Anterior cingulate cortex (tissue), 58 donors: ENCODE results near the gene CPE.
A peak's percentile ranks its signal among the peaks of the same experiment; 100 is the strongest.

Experiments
- DNase-seq, 58 donors: peaks; one replicate each; lab custom pipeline; 2025; lab: John Stamatoyannopoulos, UW

Gene CPE

GRCh38 chr4:165504184-165504583 lies 125.4 kb downstream of the CPE start:
- DNase-seq = no peak

DNA sequence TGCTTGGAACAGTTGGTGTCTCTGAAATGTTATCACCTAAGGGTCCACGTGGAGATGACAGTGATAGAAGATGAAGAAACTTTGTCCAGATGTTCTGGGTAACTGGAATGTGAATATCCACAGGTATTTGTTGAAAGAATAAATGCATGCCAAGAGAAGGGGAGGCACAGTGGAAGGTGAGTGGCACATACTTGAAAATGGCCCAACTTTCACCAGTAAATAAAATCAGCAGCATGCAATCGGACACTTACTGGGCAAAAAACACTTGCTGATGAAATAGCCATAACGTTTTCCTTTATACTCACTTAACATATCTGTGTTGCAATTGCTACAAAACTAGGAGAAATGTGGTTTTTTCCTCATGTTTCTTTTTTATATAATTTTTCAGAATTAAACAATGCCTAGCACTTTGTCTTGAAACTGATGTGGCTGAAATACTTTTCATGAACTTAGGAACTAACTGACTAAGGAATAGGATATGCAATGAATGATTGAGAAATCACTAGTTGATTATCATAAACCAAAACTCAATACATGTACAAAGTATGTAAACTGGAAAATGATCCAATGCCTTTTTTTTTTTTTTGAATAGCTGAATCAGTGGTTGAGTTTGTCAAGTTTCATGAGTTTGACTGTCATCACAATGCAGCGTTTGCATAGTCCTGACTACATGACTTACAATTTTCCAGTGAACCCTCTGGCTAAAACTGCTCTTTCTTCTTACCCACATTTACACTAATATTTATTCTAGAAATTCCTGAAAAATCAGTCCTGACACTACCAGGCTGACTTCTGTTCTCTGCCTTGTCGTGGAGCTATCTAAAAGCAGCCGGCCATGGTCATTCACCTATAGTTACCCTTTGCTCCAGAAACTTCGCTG lies 127.4 kb downstream of the CPE start:
- no peak for DNase-seq

GRCh38 chr4:165506849-165507248 lies 128.0 kb downstream of the CPE start:
- DNase-seq = no peak

- DNase-seq = no peak
These were observed 128.6 kb downstream of the CPE start for GRCh38 chr4:165507381-165507780.

DNA sequence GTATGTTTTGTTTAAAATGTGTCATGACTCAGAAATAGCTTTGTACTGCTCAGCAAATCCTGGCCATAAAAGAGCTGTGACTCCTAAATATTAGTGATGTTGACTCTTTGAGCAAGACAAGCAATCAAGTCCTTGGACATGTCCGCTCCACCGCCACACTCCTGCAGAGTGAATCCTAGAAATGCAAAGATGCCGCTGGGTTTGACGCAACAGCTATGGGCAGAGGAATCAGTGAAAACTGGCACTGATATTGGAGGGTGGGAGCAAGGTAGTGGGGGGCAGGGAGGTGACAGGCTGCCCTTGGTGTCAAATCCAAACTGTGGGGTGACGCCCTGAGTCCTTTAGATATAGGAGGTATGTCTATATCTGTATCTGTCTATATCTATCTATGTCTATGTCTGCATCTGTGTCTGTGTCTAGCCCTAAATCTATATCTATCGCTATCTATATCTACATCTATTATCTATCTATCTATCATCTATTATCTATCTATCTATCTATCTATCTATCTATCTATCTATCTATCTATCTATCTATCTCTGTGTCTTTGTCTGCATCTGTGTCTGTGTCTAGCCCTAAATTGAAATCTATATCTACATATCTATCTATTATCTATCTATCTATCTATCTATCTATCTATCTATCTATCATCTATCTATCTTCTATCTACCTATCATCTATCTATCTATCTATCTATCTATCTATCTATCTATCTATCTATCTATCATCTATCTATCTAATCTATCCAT lies 129.7 kb downstream of the CPE start:
- no peak for DNase-seq

GRCh38 chr4:165512424-165512823 lies 133.6 kb downstream of the CPE start:
- DNase-seq = no peak

DNA sequence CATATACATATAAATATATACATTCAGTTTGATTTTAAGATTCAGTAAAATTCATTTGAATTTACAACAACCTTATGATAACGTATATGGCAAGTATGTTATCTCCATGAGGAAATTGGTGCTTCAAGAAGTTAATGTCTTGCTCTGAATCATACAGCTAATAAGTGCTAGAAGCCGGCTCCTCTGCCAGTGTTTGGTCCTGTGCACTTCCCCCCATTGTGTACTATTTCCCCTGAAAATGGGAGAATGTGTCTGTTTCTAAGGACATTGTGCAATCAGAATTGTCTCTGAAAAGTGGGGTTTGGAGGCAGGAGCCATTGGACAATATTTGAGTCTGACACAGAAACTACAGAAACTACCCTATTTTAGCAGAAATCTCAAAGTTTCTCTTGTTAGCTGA lies 135.9 kb downstream of the CPE start:
- no peak for DNase-seq

DNA sequence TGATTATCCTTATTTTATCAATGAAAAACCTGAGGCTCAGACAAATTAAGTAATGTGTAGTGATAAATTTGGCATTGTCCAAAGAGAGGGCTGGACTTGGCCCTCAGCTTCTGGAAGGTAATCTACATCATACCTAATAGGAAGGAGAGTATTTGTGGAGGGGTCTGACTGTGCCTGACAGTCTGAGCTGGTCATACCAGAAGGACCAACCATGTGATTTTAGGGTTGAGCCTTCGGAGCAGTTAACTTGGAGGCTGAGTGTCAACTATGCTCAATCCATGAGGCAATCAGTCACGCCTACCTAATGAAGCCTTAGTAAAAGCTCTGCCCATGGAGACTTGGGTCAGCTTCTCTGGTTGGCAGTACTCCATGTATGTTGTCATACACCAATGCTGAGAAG lies 136.4 kb downstream of the CPE start:
- no peak for DNase-seq

DNA sequence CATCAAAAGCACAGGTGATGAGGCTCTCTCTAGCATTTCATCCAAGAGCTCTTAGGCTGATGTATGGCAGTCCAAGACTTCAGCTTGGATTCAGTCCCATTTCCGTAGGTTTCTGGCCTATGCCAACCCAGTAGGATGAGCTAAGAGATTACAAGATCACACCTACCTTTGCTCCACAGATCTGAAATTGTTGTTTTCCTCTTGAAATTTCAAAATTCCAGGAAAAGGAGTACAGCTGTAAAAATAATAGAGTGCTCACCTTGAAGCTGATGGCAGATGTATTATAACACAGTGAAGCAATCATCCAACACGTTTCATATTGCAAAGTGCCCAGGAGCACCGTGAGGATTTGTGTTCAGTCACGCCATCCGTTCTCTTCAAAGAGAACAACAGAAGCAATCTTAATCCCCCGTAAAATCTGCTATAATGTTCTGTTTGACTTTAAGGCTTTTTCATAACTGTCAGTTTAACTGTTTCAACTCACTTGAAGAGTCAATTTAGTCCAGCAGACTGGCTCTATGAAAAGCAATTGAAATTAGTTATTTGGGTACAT lies 137.5 kb downstream of the CPE start:
- DNase-seq = no peak

DNA sequence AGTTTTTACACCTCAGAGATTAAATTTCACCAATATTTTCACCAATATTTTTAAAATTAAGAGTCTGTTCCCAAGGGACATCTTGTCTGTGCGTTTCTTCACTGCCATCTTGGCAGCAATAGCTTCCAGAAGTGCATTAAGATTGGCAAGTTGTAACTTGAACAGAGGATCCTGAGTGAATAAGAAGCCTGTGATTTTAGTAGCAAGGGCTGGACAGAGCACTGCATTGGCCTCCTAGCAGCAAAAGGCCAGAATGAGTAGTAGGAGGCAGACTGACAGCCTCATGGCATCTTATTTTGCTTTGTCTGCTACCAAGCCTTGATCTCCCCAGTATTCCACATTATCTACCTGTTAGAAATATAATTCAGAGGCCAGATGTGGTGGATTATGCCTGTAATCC lies 138.4 kb downstream of the CPE start:
- DNase-seq = no peak

- no peak for DNase-seq
These were observed 139.3 kb downstream of the CPE start for GRCh38 chr4:165518024-165518616.

GRCh38 chr4:165518686-165519085 lies 139.9 kb downstream of the CPE start:
- DNase-seq = no peak

DNA sequence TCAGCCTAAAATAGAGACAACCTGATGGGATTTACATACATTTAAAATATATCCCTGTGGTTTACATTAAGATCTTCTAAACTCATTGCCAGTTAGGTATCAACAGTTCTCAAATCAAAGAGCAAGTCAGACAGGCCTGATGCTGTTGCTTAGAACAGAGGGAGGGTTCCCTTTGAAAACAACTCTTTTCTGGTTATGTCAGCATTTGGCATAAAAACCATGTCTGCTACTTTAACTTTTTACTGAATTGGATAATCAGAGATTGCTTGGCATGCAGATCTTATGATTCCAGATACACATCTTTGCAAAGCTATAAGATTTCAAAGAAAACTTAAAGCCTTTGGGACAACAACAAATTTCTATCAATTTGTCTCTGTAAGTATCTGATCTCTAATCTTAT lies 140.8 kb downstream of the CPE start:
- DNase-seq = no peak

DNA sequence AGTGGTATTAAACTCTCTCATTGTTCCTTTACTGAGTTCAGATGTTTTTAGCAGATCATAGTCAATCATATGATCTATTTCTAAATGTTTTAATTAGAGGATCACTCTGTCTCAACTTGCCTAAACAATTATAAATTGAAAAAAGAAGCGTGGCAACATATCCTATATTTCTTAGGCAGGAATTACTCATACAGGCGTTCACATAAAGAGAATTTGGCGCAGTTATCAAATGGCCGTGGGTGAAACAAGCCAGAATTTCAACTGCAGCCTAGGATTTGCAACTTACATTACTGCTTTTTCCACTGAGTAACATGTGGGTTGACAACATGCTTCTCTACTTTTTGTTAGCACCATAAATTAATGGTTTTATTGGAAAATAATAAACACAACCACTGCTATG lies 141.3 kb downstream of the CPE start:
- no peak for DNase-seq

DNA sequence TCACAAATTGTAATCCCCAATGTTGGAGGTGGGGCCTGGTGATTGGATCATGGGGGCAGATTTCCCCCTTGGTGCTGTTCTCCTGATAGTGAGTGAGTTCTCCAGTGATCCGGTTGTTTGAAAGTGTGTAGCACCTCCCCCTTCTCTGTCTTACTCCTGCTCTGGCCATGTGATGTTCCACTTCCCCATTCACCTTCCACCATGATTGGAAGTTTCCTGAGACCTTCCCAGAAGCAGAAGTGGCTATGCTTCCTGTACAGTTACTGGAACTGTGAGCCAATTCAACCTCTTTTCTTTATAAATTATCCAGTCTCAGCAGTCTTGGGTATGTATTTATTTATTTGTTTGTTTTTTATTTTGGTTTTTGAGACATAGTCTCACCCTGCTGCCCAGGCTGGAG lies 143.2 kb downstream of the CPE start:
- DNase-seq = no peak

- DNase-seq = no peak
These were observed 145.9 kb downstream of the CPE start for GRCh38 chr4:165524532-165525190.

DNA sequence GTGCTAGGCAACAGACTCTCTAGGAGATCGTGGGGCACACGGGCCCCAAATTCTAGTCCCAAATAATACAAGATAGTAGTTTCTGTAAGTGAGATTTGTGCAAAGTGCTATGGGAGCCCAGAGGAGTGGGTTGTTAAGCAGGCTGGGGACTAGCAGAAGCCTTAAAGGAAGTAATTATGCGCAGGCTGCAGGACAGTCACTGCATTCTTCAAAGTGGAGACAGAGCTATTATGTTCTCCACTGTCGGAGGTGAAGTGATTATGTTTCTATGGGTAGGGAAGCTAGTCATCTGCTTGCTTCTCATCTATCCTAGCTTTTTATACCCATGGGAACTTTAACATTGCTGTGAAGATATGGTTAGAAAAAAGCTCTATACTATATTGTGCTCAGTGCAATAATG lies 154.2 kb downstream of the CPE start:
- DNase-seq = no peak

- peak in 2 of 58 donors; percentile 3 to 42 for DNase-seq
These were observed 158.3 kb downstream of the CPE start for GRCh38 chr4:165537028-165537648.

DNA sequence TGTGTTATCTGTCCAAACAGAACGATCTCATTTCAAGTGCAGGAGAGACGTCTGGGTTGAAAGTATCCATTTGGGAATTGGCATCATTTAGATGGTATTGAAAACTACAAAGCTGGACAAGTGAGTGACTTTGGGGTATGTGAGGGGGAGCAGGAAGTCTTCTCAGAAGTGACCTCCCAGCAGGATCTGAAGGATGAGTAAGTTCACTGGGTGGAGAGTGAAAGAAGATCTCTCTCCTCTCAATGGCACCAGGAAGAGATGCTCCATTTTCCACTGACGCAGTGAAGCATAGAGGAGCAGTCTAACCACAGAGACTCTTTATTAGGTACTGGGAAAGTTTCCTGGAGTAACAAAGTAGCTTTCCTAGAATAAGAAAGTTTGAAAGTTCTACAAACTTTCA lies 161.0 kb downstream of the CPE start:
- DNase-seq = no peak

GRCh38 chr4:165540206-165540830 lies 161.5 kb downstream of the CPE start:
- DNase-seq = no peak
